Panc1 (cell line): Measurements from ENCODE around the gene NCAM2.

Source experiments
- POLR2AphosphoS5 ChIP-seq: IDR thresholded peaks from 2 replicates; pipeline ENCODE4 v1.6.1; 2012; ENCODE audit warnings: mild to moderate bottlenecking, low read depth, low read length, moderate library complexity
- SIN3A ChIP-seq: IDR thresholded peaks from 2 replicates; pipeline ENCODE4 v1.6.1; 2012; ENCODE audit warnings: low read depth, mild to moderate bottlenecking, low read length, moderate library complexity, borderline replicate concordance; ENCODE audit not compliant: insufficient read depth
- TF ChIP-seq, protein P1 (sequence below): fragments of 450-650 bp; IDR thresholded peaks from 2 replicates; pipeline ENCODE4 v1.5.1; 2017; ENCODE audit warnings: mild to moderate bottlenecking

DNA sequence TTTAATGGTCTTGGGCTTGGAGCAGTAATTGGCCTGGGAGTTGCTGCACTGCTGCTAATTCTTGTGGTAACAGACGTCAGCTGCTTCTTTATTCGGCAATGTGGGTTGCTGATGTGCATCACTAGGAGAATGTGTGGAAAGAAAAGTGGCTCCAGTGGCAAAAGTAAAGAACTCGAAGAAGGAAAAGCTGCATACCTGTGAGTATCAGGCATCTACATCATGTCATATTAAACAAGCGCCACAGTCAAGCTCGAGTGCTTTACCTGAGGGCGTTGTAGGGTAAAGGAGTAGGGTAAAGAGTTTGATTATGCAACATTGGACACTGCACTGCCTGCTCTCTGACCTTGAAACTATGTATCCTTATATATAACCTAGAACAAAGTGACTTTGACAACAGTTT is 510.6 kb downstream of the NCAM2 start:
- TF ChIP-seq, protein P1, sequence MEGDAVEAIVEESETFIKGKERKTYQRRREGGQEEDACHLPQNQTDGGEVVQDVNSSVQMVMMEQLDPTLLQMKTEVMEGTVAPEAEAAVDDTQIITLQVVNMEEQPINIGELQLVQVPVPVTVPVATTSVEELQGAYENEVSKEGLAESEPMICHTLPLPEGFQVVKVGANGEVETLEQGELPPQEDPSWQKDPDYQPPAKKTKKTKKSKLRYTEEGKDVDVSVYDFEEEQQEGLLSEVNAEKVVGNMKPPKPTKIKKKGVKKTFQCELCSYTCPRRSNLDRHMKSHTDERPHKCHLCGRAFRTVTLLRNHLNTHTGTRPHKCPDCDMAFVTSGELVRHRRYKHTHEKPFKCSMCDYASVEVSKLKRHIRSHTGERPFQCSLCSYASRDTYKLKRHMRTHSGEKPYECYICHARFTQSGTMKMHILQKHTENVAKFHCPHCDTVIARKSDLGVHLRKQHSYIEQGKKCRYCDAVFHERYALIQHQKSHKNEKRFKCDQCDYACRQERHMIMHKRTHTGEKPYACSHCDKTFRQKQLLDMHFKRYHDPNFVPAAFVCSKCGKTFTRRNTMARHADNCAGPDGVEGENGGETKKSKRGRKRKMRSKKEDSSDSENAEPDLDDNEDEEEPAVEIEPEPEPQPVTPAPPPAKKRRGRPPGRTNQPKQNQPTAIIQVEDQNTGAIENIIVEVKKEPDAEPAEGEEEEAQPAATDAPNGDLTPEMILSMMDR = no peak
- TF ChIP-seq SIN3A (no peak), POLR2AphosphoS5 (no peak)
